HG02610 (cell line): Measurements from ENCODE around the gene COL9A3.

ENCODE experiments used
- ATAC-seq: cut with Tn5 transposase; IDR thresholded peaks from one replicate; pipeline ENCODE4 v1.9.1; 2021; ENCODE audit warnings: mild to moderate bottlenecking, moderate library complexity; ENCODE audit not compliant: unreplicated experiment

The COL9A3 gene

GRCh38 chr20:62890444-62890843 lies 73.6 kb downstream of the COL9A3 start:
- no peak for ATAC-seq
